Measurements from ENCODE around the gene CCDC197. TPM values are rescaled to one million over a fixed set of nuclear protein-coding genes. Genes with fewer than 3 reads are reported as not detected.
A peak's percentile ranks its signal among the peaks of the same experiment; 100 is the strongest.

The CCDC197 gene
- total RNA-seq, 2 experiments from 2014 or later = 0.14 TPM; not detected in 1

- H3K27ac Mint-ChIP-seq = no peak overlapping the region
- DNase-seq (no peak), ATAC-seq (no peak)
- H3K27me3 Mint-ChIP-seq = peaks cover 13% of the 10 kb centered on the region
- peaks cover 29% of the 10 kb centered on the region for H3K4me1 Mint-ChIP-seq
- no peaks in the 10 kb centered on the region for H3K9me3 Mint-ChIP-seq (ENCODE audit: low read depth)
- no peak overlapping the region for H3K4me3 Mint-ChIP-seq
- CTCF ChIA-PET = interaction anchor here (1.1 to 2.8 kb wide), 5 partner anchors 12 to 120 kb away, joined by 3 to 11 read pairs (median 7); no protein-coding TSS in a partner anchor
- no peaks in the 10 kb centered on the region for H3K36me3 Mint-ChIP-seq
Measured at GRCh38 chr14:94016446-94016976, 19.4 kb downstream of the CCDC197 start.

GRCh38 chr14:94018308-94018707, 21.2 kb downstream of the CCDC197 start:
- Mint-ChIP-seq H3K27me3 (peaks cover 13% of the 10 kb centered on the region), H3K36me3 (no peaks in the 10 kb centered on the region), H3K9me3 (ENCODE audit: low read depth) (no peaks in the 10 kb centered on the region), H3K4me3 (no peak overlapping the region), H3K4me1 (peaks cover 34% of the 10 kb centered on the region), H3K27ac (no peak overlapping the region)
- DNase-seq (no peak), ATAC-seq (no peak)
- CTCF ChIA-PET = interaction anchor here (1.0 to 2.8 kb wide), 6 partner anchors 17 to 118 kb away, joined by 3 to 11 read pairs (median 6); no protein-coding TSS in a partner anchor

- Mint-ChIP-seq H3K9me3 (ENCODE audit: low read depth) (no peaks in the 10 kb centered on the region), H3K4me1 (peaks cover 38% of the 10 kb centered on the region), H3K4me3 (no peak overlapping the region), H3K36me3 (no peaks in the 10 kb centered on the region), H3K27me3 (peaks cover 13% of the 10 kb centered on the region), H3K27ac (no peak overlapping the region)
- CTCF ChIA-PET = interaction anchor here (1.0 to 5.6 kb wide), 7 partner anchors 9 to 117 kb away, joined by 3 to 45 read pairs (median 7); no protein-coding TSS in a partner anchor
- ATAC-seq (no peak), DNase-seq (no peak)
Measured at GRCh38 chr14:94019329-94019728, 22.2 kb downstream of the CCDC197 start.

GRCh38 chr14:94020267-94020666, 23.2 kb downstream of the CCDC197 start:
- DNase-seq (no peak), ATAC-seq (no peak)
- Mint-ChIP-seq H3K4me3 (no peak overlapping the region), H3K27ac (no peak overlapping the region), H3K27me3 (peaks cover 12% of the 10 kb centered on the region), H3K9me3 (ENCODE audit: low read depth) (no peaks in the 10 kb centered on the region), H3K36me3 (no peaks in the 10 kb centered on the region), H3K4me1 (peaks cover 38% of the 10 kb centered on the region)
- CTCF ChIA-PET = interaction anchor here (1.2 to 9.8 kb wide), 9 partner anchors 10 to 118 kb away, joined by 3 to 87 read pairs (median 9); no protein-coding TSS in a partner anchor

DNA sequence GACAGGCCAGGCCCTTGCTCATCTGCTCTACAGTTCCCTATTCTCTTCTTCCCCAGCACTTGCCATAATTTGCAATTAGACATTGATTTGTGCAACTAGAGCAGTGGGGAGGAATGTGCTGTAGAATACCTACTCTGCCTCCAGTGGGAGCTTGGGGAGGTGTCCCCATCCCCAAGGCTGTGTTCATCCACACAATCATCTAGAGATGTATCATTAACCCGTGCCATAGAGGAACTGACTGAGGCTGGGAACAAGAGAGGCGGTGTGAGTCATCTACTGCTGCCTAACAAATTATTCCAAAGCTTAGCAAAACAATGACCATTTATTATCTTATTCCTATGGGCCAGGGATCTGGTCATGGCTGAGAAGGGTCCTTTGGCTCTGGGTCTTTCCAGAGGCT, 23.9 kb downstream of the CCDC197 start:
- H3K9me3 Mint-ChIP-seq (ENCODE audit: low read depth) = no peaks in the 10 kb centered on the region
- peaks cover 8% of the 10 kb centered on the region for H3K27me3 Mint-ChIP-seq
- no peak overlapping the region for H3K4me3 Mint-ChIP-seq

DNA sequence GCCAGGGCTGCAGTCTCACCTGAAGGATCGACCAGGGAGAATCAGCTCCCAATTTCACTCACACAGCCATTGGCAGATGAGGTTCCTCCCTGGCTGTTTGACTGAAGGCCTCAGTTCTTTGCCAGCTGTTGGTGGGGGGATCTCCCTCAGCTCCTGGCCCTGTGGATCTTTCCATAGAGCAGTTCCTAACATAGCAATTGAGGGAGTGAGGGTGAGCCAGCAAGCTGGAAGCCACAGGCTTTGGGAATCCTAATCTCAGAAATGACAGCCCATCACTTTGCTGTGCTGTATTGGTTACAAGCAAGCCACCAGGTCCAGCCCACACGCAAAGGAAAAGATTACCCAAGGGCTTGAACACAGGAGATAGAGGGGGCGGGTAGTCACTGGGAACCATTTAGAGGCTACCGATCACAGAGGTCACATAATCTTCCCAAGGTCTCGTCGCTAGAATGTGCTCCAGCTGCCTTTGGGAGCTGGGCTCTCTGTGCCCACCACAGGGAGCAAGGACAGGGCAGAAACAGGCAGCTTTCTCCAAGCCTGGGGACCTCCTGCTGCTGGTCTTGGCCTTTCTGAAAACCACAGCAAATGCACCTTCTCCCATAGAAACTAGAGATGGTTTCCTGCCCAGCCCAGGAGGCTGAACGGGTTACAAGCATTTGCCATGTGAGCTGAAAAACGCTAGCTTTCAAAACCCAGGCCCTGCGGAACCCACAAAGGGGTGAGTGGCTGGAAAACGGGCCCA, 24.5 kb downstream of the CCDC197 start:
- peak; percentile 76 for DNase-seq
- no peaks in the 10 kb centered on the region for H3K36me3 Mint-ChIP-seq
- H3K4me3 Mint-ChIP-seq = peak overlapping the region; percentile 15
- H3K9me3 Mint-ChIP-seq (ENCODE audit: low read depth) = no peaks in the 10 kb centered on the region
- H3K27me3 Mint-ChIP-seq = peaks cover 7% of the 10 kb centered on the region
- ATAC-seq = peak; percentile 29
- H3K4me1 Mint-ChIP-seq = peaks cover 45% of the 10 kb centered on the region
- H3K27ac Mint-ChIP-seq = peak overlapping the region; percentile 76
- CTCF ChIA-PET = interaction anchor here (0.7 to 9.8 kb wide), 8 partner anchors 11 to 115 kb away, joined by 3 to 87 read pairs (median 12); no protein-coding TSS in a partner anchor

More for the DNA sequence above, 23.9 kb downstream of the CCDC197 start:
- DNase-seq (no peak), ATAC-seq (no peak)
- H3K36me3 Mint-ChIP-seq = no peaks in the 10 kb centered on the region
- peak overlapping the region; percentile 76 for H3K27ac Mint-ChIP-seq
- H3K4me1 Mint-ChIP-seq = peaks cover 42% of the 10 kb centered on the region
- CTCF ChIA-PET = interaction anchor here (0.7 to 9.8 kb wide), 11 partner anchors 11 to 117 kb away, joined by 3 to 87 read pairs (median 6); no protein-coding TSS in a partner anchor

DNA sequence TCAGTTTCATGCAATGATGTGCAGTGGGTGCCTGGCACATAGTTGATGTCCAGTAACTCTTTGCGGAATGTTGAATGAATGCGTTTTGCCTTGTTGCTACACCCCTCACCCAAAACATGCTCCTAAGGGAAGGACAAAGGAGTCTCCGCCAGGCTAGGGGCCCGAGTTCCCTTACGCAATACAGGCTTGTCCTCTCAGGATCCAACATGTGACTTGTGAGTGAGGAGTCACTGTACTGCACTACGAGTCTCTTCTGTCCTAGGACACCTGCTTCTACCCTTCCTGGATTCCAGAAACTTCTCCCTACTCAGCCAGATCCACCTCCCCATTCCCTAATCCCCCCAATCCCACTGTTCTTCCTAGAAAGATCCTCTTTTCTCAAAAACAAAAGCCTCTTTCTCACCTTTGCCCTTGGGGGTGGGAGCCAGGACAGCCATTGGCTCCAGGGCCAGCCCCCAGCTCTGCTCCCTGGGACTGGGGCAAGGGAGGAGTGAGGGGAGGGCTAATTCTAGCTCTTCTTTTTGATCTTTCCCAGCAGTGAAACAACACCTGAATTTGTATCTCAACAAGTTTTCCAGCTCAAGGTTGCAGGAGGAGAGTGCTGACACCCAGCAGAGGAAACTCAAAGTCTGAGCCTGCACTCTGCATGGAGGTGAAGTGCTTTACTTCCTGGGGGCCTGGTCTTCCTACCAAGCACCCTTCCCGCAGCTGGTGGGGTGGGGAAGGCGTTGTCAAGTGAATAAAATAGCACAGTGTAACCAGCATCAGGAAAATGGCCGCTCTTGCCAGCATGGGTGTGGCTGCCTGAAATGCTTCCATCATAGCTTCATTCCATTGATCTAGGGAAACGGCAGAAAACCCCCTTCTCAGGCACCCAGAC, 25.7 kb downstream of the CCDC197 start:
- Mint-ChIP-seq H3K4me3 (peak overlapping the region; percentile 15), H3K27ac (peak overlapping the region; percentile 76), H3K36me3 (no peaks in the 10 kb centered on the region), H3K4me1 (peaks cover 54% of the 10 kb centered on the region), H3K9me3 (ENCODE audit: low read depth) (no peaks in the 10 kb centered on the region), H3K27me3 (peaks cover 5% of the 10 kb centered on the region)
- DNase-seq (no peak), ATAC-seq (no peak)
- CTCF ChIA-PET = interaction anchor here (0.6 to 9.8 kb wide), 7 partner anchors 13 to 948 kb away, joined by 3 to 87 read pairs (median 16); no protein-coding TSS in a partner anchor

GRCh38 chr14:94024549-94024948, 27.4 kb downstream of the CCDC197 start:
- Mint-ChIP-seq H3K4me3 (no peak overlapping the region), H3K4me1 (peaks cover 66% of the 10 kb centered on the region), H3K36me3 (no peaks in the 10 kb centered on the region), H3K27me3 (no peaks in the 10 kb centered on the region), H3K27ac (no peak overlapping the region), H3K9me3 (ENCODE audit: low read depth) (no peaks in the 10 kb centered on the region)
- ATAC-seq (no peak), DNase-seq (no peak)
- CTCF ChIA-PET = interaction anchor here (1.0 to 9.8 kb wide), 5 partner anchors 12 to 117 kb away, joined by 3 to 87 read pairs (median 12); no protein-coding TSS in a partner anchor

DNA sequence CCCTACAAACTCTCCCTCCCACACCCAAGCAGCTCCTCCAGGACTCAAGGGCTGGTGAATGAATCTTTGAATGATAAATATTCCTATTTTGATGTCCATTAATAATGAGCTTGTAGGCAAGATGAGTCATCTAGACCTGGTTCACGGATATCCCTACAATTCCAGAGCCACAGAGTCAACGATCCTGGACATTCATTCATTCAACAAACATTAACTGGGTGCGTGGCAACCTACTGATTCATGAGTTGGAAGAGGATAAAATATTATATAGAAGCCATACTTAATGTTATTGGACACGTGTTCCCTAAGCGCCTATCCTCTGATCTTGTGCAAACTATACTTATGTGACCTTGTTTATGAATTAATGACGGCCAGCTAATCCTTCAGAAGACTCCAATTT, 28.6 kb downstream of the CCDC197 start:
- Mint-ChIP-seq H3K27ac (no peak overlapping the region), H3K27me3 (no peaks in the 10 kb centered on the region), H3K36me3 (no peaks in the 10 kb centered on the region), H3K9me3 (ENCODE audit: low read depth) (no peaks in the 10 kb centered on the region), H3K4me3 (peak overlapping the region; percentile 64), H3K4me1 (peaks cover 62% of the 10 kb centered on the region)
- CTCF ChIA-PET = interaction anchor here (0.6 to 9.8 kb wide), 12 partner anchors 10 to 155 kb away, joined by 3 to 87 read pairs (median 3); no protein-coding TSS in a partner anchor
- ATAC-seq (no peak), DNase-seq (no peak)

DNA sequence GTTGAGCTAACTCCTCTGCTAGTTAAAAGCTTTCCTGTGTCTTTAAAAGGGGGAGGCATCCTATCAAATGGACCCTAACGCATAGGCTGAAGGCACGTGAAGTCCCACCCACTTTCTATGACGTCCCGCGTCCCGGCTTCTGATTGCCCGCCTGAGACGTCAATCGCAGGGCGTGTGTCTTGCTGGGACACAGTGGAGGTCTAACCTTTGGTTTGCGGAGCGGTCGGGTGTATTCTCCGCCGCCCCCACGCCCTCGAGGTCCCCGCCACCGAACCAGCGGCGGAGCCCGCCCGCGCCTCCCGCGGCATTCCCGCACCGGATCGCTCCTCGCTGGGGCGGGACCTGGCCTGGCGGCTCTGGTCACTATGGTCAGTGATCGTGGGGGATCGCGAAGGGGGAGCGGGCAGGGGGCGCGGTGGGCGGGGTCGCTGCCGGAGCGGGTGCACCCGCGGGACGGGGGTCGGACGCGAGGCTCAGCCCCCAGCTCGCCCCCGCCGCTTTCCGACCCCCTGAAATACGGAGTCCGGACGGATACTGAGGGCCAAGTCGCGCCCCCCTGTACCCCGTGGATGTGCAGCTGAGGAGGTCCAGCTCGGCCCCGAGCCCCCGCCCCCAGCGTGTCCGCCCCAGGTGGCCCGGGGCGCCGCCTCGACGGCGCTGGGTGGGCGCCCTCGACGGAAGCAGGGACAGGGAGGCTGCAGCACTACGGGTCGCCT, 29.2 kb downstream of the CCDC197 start, which contains the start of gene OTUB2:
Gene OTUB2, plus strand, starts transcription at position 168 of the 716 bp plus-strand sequence. Its CDS starts 198 bp downstream, at position 366.
- H3K4me3 Mint-ChIP-seq = peak within 1 kb of the TSS; percentile 64
- H3K27me3 Mint-ChIP-seq = no peaks in the 10 kb centered on the region
- peak within 1 kb of the TSS; percentile 65 for H3K27ac Mint-ChIP-seq
- ATAC-seq (peak; percentile 98), DNase-seq (peak; percentile 99)
- H3K4me1 Mint-ChIP-seq = peaks cover 56% of the 10 kb centered on the region
- H3K9me3 Mint-ChIP-seq (ENCODE audit: low read depth) = no peaks in the 10 kb centered on the region
- CTCF ChIA-PET = interaction anchor here (0.6 to 9.8 kb wide), 11 partner anchors 10 to 154 kb away, joined by 3 to 87 read pairs (median 3); no protein-coding TSS in a partner anchor
- no peaks in the 10 kb centered on the region for H3K36me3 Mint-ChIP-seq

DNA sequence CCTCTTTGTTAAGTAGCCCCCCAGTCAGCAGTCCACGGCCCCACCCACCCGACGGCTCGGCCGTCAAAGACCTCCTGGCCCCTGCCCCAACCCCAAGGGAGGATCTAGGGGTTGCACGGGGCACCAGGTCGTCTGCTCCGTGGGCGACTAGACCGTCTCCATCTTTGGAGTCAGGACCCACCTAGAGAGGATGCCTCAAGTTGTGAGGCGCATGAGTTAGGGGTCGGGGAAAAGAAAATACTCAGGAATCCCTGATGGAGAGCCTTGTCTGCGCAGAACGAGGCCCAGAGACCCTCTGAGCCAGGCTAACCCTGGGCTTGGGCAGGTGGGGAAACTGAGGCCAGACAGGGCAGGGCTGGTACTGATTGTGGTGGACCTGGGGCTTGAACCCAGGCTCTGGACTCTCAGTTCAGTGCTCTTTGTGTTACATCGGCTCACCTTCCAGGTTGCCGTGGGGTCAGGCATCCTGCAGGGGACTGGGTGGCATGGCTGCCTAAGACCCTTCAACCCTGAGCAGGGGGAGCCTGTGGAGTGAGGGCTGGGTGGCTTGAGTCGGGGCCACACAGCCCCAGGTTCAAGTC, 29.9 kb downstream of the CCDC197 start:
- Mint-ChIP-seq H3K4me1 (peaks cover 49% of the 10 kb centered on the region), H3K27me3 (no peaks in the 10 kb centered on the region), H3K27ac (no peak overlapping the region), H3K36me3 (no peaks in the 10 kb centered on the region), H3K4me3 (peak overlapping the region; percentile 54), H3K9me3 (ENCODE audit: low read depth) (no peaks in the 10 kb centered on the region)
- DNase-seq (no peak), ATAC-seq (no peak)
- CTCF ChIA-PET = interaction anchor here (1.2 to 9.8 kb wide), 6 partner anchors 9 to 153 kb away, joined by 3 to 87 read pairs (median 10); no protein-coding TSS in a partner anchor

Measured in activated CD8-positive, alpha-beta memory T cell treated with anti-CD3 and anti-CD28 coated beads, Interleukin-2, amount 10 ng/mL, durations not matched to agents 7 days and 5 days (primary cell).